Dermis blood vessel endothelial cell (primary cell): ENCODE data around the gene AKNA. TPM values are rescaled to one million over a fixed set of nuclear protein-coding genes. Genes with fewer than 3 reads are reported as not detected.
A peak's percentile ranks its signal among the peaks of the same experiment; 100 is the strongest.

Experiments
- DNase-seq: peaks from one replicate; pipeline ENCODE4 v3.0.0; 2010
- total RNA-seq: library from RNA; depleted of rRNA; stranded (reverse); fragments of >200 nt; gene quantifications from 2 replicates; pipeline ENCODE4 v1.2.3, GENCODE V29; 2014

AKNA gene
- total RNA-seq, 1 donor from 2014 or later: 3.6 TPM

GRCh38 chr9:114394523-114395333 lies 6.9 kb upstream of the AKNA start:
- DNase-seq: no peak

- no peak for DNase-seq
These were observed 4.9 kb upstream of the AKNA start for GRCh38 chr9:114392749-114393112.

DNA sequence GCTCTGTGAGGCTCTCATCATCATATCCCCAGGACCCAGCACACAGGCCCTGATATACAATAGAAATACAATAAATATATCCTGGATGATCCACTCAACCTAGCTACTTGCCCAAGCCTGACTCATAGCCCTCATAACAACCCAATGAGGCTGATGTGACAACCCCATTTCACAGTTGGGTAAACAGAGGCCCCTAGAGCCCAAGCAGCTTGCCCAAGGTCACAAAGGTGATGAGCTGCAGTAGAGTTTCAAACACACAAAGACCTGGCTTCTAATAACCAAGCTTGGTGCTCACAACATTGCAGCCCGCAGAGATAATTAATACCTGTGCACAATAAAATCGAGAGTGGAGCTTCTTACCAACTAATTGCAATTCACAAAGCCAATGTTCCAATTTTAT lies 3.2 kb upstream of the AKNA start:
- no peak for DNase-seq

DNA sequence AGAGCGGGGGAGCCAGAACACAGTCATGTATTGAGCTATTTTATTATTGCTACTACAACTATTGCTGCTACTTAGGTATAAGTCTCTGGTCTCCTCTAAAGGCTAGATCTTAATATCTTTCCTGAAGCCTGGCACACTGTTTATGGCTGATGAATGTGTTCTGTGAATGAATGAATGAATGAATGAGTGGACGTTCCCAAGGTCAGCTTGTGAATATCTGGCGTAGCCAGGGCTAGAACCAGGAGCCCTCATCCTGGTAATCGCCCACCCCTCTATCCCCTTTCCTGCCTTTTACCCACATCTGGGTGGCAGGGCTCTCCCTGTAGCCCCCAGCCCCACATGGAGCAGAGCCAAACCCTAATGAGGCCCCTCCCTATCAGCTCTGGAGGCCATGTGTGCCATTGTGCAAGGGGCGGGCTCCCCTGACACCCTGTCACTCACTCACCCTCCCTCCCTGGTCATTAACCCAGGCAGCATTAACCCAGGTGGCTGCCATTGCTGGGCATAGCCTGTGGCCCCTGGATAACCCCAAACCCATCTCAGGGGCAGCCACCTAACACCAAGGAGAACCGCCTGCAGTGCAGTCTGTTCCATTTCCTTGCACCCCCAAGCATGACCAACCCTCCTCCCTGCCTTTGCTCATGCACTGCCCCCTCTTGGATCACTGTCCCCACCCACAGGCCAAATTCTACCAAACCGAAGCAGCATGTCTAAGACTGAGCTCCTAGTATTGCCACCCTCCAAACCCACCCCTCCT lies 2.0 kb upstream of the AKNA start:
- no peak for DNase-seq

DNA sequence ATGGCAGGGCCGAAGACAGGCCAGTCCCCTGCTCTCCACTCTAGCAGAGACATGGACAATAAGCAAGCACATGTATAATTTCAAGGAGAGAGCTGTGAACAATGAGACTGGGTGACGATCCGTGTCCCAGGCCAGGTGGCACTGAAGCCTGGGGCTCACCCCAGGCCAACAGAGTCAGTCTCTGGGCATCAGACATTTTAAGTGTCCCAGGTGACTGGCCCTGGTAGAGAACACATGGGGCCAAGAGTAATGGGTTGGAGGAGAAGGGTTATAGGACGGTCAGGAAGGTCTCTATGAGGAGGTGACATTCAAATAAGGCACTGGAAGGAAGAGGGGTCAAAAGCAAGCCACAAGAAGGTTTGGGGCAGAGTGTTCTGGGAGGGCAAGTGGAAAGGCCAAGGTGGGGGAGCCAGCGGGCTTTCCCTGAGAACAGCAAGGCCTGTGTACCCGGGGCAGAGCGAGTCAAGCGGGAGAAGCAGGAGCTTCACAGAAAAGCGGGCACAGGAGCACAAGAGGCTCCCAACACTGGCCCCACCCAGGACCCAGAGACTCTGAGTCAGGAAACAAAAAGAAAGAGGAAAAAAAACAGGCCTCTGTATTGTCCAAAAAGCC lies 1.1 kb upstream of the AKNA start:
- no peak for DNase-seq

- DNase-seq: no peak
These were observed 538 bp upstream of the AKNA start for GRCh38 chr9:114388357-114388682.

- DNase-seq: peak; percentile 23
These were observed 699 bp downstream of the AKNA start for GRCh38 chr9:114386886-114387679.

GRCh38 chr9:114386361-114386885 lies 1.4 kb downstream of the AKNA start:
- no peak for DNase-seq

DNA sequence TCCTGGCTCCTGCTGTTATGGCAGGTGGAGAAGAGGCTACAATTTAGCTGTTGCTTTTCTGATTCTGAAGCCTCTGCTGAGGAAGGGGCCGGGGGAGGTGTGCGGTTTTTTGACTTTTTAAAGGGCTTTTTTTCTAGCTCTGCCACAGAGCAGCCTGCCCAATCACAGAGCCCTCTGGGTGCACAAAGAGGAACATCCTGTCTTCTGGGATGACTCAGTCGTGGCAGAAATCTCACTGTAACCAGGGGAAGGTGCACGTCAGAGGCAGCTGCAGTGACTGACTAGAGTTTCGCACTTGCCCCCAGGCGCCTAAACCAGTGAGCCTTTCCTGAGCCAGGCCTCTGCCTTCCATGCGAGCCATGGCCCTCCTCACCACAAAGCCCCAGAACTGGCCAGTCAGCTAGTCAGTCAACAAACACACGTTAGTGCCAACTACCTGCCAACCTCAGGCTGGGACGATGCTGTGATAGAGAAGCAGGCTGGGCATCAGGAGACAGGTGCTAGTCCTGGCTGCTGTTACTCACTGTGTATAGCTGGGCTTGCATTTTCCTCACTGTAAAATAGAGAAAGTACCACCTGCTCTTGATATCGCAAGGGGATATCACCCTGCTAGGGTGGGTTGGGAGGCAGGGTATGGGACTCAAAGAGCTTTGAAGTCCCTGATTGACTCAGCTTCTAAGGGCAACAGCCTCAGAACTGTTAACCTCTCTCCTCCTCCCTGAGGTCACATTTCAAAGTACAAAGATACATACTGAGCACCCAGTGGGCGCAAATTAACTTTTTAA lies 2.2 kb downstream of the AKNA start:
- DNase-seq: peak; percentile 87

GRCh38 chr9:114384836-114385396 lies 2.9 kb downstream of the AKNA start:
- DNase-seq: no peak

DNA sequence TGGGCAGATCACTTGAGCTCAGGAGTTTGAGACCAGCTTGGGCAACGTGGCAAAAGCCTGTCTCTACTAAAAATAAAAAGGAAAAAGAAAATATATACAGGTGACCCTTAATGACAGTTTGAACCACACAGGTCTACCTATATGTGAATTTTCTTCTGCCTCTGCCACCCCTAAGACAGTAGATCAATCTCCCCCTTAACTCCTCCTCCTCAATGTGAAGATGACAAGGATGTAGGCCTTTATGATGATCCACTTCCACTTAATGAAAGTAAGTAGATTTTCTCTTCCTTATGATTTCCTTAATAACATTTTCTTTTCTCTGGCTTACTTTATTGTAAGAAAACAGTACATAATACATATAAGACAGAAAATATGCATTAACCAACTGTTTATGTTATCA lies 3.4 kb downstream of the AKNA start:
- no peak for DNase-seq

GRCh38 chr9:114383521-114384231 lies 4.1 kb downstream of the AKNA start:
- DNase-seq: no peak

DNA sequence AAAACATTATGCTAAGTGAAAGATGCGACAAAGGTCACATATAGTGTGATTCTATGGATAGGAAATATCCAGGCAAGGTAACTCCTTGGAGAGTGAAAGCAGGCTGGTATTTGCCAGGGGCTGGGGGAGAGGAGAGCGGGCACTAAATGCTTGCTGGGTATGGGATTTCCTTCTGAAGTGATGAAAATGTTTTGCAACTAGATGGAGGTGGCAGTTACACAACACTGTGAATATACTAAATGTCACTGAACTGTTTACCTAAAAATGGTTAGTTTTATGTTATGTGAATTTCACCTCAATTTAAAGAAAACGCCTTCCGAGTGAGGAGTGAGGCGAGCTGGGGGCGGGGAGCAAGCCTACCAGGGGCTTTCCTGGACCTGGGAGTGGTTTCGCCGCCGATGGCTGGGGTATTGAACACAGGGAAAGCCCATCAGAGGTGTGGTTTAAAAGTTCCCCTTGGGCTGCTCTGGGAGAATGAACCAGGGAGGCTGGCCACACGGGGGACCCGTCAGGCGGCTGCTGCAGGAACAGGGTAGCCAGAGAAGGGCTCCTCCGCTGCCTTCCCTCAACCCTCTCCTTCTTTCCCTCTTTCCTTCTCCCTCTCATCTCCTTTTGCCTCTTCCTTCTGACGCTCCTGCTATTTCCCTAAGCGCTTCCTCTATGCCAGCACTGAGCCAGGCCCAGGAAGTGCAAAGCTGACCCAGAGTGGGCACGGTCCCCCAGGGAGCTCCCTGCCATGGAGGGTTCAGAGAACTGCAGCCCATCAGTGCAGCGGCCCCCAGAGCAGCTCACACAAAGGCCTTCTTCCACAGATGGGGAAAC lies 4.9 kb downstream of the AKNA start:
- no peak for DNase-seq

- DNase-seq: no peak
These were observed 8.9 kb downstream of the AKNA start for GRCh38 chr9:114378883-114379282.

DNA sequence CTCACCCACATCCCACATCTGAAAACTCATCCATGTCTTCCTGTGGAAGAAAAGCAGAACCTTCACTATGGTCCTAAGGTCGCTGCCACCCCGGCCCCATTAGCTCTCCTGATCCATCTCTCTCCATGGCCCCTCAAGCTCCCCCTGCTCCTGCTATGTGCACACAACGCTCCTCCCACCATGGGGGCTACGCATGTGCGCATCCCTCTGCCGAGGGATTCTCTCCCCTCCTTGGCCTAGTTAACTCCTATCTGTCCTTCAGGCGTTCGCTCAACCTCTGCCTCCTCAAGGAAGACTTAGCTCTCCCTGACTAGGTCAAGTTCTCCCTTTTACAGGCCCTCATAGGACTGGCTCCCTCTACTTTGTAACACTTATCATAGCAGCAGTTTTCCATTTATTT lies 9.8 kb downstream of the AKNA start:
- DNase-seq: no peak

DNA sequence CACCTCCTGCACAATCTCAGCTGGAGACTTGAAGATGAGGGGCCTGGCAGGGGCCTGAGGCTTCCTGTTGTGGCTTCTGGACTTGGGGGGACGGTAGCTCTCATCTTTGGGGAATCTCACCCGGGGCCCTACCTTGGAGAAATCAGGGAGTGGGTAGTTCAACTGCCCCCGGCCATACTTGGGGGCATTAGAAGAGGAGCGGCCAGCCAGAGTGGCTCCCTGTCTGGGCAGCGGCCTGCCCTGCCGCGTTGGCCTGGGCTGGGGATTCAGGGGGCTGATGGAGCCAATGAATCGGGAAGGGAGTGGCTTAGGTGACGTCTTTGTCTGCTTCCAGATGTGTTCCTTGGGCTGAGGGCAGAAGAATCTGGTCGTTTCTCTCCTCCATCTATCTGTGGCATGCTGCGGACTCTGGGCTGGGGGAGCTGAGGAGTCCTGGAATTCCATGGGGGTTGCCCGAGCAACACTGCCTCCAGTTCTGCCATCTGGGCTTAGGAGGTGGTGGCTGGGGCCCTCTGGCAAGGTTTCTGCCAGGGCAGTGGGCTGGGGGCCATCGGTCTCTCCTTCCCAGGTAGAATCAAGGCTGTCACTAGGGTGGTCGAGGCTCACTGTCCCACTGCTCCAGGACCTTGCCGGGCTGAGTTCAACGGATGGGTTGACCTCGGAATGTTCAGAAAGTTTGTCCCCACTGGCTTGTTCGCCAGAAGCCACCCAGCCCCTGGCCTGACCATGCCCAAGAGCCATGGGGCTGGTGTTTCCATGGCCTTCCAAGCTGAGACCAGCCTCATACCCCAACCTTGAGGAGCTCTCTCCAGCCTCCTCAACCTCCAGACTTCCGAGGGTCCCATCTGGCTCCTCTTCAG lies 11.0 kb downstream of the AKNA start:
- DNase-seq: no peak

DNA sequence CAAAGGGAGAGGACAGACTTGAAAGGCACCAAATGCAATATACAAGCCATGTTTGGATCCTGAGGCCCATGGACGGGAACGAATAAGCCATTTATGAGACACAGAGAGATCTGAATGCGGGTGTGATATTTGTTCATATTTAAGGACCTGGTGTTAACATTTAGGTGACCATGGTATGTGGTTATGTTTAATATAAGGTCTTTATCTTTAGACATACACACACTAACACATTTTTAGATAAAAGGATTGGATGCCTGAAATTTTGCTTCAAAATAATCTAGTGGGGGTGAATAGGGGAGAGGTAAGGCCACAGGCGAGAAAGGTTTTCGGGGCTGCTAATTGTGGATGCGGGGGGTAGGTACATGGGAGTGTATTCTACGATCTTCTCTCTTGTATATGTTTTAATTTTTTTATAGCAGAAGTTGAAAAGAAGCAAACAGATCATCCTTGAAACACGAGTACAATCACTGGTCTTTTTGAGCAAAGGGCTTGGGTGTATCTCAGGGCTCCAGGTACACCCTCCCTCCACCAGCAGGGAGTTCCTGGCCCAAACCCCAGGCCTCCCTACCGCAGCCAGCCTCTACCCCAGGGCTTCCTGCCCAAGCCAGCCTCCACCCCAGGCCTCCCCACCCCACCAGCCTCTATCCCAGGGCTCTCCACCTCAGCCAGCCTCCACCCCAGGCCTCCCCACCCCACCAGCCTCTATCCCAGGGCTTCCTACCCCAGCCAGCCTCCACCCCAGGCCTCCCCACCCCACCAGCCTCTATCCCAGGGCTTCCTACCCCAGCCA lies 12.2 kb downstream of the AKNA start:
- DNase-seq: no peak

DNA sequence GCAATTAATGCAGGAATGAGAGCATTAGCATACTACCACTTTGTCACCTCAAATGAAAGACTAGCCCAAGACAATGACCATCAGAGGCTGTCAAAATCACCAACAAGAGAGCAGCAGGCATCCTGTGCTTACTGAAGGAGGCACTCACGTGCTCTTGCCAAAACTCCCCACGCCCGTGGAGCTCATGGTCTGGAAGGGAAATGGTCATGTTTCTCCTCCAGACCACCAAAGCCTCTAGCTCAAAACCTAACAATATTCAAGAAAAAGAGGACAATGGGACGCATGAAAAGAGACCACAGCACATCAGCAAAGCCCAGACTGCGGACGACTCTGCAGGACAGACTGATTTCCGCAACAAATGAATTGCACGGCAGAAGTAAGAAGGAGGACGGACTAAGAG lies 12.8 kb downstream of the AKNA start:
- no peak for DNase-seq
